IPS-NIHi7 (cell line): ENCODE results near the gene MSRB1.
"Not testable (repeated sequence)": the region's sequence is repeated elsewhere in the genome, so short reads cannot be mapped to it uniquely, and the experiment has no call there.

ENCODE experiments used
- DNase-seq: peaks from one replicate; pipeline ENCODE4 v3.0.0; 2012; ENCODE audit warnings: mixed read lengths; ENCODE audit errors: extremely low spot score

MSRB1 gene

DNA sequence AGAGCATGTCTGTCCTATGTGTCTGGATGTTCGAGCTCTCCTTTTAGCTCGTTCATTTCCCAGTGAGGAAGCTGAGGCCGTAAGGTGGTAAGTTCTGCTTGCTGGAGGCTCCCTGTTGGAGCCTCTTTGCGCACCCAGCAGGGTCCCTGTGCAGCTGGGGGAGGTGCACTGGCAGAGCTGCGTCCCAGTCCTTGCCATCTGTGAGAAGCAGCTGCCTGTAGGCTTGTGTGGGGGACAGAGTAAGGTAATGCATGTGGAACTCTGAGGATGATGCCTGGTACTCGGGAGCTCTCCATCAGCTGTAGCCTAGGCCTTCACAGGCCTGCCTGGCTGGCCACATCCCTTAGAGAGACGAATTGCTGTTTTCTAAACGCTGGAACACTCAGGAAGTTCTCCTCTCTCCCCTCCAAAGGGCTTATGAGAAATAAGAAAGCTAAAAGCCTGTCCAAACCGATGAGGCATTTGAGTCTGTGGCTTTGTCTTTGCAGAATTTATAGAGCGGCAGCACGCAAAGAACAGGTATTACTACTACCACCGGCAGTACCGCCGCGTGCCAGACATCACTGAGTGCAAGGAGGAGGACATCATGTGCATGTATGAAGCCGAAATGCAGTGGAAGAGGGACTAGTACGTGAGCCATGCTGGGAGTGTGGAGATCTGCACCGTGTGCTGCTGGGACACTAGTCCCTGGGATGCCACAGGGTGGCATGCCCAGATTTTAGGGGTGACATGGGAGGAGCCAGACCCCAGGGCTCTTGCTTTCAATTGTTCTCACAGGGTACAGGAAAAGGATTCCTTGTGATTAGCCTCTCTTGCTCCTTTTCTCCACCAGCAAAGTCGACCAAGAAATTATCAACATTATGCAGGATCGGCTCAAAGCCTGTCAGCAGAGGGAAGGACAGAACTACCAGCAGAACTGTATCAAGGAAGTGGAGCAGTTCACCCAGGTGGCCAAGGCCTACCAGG is 17.9 kb upstream of the MSRB1 start:
- DNase-seq = no peak

DNA sequence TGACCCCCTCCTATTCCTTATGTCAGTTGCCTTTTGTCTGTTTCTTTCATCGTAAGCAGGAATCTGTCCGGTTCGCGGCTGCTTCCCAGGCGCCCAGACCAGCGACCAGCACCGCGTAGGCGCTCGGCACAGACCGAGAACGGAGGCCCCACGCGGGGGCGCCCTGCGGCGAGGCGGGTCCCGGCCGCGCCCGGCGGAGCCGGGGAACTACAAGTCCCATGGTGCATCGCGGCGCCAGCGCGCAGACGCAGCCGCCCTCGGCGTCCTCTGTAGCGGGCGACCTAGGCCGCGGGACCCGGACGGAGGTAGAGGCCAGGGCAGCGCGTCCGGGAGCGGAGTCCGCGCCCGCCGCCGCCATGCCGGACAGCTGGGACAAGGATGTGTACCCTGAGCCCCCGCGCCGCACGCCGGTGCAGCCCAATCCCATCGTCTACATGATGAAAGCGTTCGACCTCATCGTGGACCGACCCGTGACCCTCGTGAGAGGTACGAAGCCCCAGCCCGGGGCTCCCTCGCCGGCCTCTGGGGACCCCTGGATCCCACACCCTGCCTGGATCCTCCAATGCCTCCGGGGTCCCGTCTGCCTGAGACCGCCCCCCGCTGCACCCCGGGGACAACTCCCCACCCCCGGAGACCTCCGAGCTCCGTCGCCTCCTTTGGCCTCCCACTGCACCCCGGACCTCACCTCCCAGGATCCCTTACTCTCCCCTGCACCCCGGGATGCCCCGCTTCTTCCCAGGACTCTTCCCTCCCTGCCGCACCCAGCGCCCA is 16.5 kb upstream of the MSRB1 start, which contains the start of gene NDUFB10:
Gene NDUFB10, plus strand, starts transcription at position 270 of the 771 bp plus-strand sequence. Its CDS starts 87 bp downstream, at position 357.
- DNase-seq = peak; percentile 85

DNA sequence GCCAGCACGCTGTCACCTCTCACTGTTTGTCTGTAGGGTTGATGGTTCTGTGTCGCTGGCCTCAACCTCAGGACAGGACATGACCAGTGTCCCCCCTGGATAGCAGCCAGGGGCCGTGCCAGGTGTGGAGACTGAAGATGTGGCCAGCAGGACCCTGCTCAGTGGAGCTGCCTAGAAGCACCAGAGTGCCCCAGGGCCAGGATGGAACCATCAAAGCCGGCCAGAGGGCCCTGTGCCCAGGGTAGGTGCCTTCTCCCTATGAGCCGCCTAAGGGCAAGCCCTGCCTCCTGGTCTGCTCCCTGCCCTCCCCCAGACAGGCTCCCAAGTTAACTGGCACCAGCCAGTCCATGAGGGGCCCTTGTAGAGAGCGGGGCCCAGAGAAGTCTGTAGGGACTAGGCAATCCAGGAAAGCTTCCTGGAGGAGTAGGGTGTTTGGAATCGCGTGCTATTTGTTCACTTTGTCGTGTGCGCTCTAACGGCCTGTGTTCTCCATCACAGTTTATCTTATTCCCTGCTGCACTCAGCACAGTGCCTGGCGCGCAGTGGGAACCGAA is 15.8 kb upstream of the MSRB1 start:
- DNase-seq = no peak

DNA sequence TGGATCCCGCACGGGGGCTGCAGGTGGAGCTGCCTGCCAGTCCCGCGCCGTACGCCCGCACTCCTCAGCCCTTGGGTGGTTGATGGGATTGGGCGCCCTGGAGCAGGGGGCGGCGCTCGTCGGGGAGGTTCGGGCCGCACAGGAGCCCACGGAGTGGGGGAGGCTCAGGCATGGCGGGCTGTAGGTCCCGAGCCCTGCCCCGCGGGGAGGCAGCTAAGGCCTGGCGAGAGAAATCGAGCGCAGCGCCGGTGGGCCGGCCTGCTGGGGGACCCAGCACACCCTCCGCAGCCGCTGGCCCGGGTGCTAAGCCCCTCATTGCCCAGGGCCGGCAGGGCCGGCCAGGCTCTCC is 15.1 kb upstream of the MSRB1 start:
- not testable (repeated sequence) for DNase-seq

DNA sequence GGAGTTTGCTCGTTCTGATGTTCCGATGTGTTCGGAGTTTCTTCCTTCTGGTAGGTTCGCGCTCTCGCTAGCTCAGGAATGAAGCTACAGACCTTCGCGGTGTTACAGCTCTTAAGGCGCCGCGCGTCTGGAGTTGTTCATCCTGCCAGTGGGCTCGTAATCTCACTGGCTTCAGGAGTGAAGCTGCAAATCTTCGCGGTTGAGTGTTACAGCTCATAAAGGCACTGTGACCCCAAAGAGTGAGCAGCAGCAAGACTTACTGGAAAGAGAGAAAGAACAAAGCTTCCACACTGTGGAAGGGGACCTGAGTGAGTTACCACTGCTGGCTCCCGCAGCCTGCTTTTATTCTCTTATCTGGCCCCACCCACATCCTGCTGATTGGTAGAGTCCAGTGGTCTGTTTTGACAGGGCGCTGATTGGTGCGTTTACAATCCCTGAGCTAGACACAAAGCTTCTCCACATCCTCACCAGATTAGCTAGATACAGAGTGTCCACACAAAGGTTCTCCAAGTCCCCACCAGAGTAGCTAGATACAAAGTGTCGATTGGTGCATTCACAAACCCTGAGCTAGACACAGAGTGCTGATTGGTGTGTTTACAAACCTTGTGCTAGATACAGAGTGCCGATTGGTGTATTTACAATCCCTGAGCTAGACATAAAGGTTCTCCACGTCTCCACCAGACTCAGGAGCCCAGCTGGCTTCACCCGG is 14.6 kb upstream of the MSRB1 start:
- not testable (repeated sequence) for DNase-seq

DNA sequence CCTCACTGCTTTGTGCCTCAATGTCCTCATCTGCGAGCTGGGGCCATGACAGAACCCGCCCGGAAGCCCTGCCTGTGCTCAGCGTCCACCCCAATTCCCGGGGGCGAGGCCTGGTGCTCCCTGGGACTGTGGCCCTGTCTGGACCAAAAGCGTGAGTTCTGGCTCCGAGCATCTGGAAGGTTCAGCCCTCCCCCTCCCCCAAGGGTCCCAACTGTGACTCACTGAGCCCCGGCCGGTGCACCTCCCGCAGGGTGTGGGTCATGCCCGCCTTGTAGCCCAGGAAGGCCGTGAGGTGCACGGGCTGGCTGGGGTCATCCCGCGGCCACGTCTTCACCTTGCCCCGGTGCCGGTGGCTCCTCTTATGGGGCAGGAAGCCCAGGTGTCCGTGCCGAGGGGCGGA is 10.7 kb upstream of the MSRB1 start:
- no peak for DNase-seq

DNA sequence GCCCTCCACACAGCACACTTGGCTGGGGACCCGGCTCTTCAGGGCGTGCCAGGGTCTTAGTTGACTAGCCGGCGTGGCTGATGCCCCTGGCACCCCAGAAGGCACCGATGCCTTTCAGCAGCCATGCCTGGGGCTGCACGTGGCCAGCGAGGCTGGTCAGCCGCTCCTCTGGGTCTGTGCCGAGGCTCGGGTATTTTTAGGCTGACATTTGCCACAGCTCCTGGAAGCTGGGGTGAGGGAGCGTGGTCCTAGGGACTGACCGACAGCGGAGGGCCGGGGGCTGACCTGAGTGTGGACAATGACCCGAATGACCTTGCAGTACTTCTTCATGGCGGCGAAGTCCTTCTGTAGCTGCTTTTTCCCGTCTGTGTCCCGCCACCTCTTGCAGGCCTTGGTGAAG is 7.6 kb upstream of the MSRB1 start:
- no peak for DNase-seq

DNA sequence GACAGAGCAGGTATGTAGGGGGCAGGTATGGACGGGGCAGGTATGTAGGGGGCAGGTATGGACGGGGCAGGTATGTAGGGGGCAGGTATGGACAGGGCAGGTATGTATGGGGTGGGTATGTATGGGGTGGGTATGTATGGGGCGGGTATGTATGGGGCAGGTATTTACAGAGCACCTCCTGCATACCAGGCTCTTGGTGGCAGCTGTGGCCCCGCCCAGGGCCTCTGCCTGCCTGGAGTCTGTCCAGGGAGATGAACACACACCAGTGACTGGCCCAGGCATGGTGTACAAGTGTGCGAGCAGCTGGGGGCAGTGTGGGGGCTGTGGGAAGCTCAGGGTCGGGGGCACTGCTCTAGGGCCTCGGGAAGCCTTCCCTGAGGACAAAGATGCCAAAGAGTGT is 7.0 kb upstream of the MSRB1 start:
- no peak for DNase-seq

DNA sequence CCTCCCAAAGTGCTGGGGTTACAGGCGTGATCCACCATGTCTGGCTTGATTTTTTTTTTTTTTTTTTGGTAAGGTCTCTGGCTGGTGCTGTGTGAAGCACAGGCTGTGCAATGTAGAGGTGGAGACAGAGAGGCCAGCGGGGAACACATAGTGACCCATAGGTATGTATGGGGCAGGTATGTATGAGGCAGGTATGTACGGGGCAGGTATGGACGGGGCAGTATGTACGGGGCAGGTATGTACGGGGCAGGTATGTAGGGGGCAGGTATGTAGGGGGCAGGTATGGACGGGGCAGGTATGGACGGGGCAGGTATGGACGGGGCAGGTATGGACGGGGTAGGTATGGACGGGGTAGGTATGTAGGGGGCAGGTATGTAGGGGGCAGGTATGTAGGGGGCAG is 6.5 kb upstream of the MSRB1 start:
- DNase-seq = no peak

DNA sequence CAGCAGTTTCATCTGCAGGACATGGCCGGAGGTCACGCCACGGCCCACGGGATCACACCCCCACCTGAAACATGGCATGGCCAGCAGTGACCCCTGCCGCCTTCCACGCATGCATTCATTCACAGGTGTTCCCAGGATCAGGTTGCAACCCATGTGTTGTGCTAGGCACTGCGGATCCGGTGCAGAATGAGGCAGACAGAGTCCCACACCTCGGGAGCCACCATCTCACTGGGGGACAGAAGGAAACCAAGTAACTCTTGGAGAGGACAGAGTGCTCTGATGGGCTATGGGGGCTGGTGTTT is 4.3 kb upstream of the MSRB1 start:
- DNase-seq = no peak

DNA sequence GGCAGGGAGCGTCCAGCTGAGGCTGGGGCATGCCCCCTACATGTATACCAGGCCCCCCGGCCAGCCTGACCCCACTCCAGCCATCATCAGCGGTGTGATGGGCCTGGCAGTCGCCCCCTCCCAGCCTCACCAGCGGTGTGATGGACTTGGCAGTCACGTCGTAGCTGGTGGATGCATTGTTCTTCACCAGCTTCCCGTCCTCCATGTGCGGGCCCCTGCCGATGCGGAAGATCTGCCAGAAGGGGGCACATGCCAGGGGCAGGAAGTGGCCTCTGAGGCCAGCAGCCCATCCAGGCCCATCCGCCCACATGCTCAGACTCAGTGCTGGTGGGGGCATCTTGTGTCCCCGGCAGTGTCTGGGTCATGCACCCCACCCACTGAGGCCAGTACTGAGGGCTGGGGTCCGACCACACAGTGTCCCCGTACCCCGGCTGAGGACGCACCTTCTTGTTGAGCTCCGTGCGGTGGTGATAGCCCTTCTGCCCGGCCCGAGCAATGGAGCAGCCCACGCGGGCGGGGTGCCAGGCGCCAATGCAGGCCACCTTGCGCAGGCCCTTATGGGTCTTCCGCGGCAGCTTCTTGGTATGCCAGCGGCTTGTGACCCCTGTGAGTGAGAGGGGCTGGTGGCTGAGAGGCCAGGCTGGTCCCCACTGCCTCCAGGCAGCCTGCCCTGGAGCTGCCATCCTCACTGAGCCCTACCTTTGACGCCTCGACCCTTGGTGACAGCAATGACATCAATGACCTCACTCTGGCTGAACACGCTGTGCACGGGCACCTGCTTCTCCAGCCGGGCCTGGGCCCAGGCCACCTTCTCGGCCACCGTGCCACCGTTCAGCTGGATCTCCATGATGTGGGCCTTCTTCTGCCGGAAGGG is 3.7 kb upstream of the MSRB1 start:
- no peak for DNase-seq

DNA sequence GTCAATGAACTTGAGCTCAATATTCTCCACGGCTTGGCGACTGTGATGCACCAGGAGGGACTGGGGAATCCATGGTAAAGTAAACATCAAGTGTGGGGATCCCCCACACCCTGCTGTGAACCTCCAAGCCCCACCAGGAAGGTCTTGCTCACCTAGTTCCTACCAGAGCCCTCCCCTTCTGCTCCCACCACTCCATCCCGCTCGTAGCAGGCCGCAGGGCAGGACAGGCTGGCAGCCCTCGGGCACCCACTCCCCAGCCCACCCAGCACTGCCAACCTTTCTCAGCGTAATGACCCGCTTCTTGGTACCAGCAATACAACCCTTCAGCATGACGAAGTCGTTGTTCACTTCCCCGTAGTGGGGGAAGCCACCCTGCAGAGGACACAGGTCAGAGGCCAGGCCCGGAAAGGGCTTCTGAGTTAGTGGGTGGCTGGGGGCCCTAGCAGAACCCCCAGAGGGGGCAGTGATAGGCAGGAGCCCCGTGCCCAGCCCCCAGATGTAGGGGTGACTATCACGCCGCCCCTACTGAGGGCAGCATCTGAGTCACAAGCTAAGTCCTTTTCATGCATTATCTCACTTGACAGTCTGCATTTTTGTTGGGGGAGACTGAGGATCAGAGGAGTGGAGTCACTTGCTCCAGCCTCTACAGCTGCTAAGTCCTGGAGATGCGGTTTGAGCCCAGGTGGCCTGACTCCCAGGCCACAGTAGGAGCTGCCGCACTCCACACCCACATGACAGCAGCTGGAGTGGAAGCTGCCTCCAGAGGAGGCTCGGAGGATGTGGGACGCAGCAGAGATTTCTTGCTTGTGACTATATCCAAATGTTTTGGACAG is 2.8 kb upstream of the MSRB1 start:
- no peak for DNase-seq

DNA sequence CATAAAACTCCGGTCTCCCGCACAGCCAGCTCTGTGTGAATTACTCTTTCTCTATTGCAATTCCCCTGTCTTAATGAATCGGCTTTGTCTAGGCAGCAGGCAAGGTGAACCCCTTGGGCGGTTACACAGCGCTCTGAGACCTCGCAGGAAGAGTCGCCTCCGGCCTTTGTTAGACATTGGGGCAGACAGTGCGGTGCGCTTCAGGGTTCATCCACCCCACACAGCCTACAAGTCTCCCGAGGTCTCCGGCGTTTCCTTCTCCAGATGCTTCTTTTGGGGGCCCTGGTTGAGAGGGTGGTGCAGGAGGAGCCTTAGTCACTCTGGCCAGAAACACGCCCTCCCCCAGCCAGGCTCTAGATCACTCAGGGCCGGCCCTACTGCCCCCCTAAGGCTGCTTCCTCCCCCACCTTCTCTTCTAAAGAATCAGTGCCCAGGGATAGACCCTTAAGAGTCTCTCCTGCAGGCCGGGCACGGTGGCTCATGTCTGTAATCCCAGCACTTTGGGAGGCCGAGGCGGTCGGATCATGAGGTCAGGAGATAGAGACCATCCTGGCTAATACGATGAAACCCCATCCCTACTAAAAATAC is 1.7 kb upstream of the MSRB1 start:
- DNase-seq = no peak

DNA sequence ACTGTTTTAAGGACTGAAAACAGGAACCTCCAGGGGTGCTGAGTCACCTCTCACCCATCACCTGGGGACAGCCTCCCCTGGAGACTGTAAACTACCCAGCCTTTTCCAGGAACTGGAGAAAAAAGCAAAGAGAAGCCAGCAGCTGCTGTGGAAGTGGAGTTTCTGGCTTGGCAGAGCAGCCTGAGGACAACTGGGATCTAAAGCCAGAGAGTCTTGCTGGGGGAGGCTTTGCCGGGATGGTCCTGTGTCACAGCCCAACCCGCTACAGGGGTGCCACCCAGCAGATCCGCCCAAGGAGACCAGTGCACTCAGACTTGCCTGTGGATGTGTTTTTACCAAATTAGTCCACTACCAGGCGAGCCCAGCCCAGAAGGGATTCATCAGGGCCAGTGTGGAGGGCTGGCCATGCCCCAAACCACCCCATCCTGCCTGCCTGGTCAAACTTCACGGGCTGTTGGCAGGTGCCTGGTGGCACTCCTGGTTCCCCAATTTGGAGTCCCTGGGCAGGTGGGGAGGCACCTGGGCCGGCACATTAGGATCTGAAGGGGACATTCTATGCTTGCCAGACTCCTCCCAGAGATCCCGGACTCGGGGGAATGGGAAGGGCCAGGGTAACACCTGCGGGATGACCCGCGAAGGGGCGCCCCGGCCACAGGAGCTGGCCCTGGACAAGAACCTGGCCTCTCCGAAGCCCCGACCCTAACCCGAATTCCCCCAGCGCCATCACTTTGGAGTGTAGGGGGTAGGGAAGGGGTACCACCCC is 771 bp downstream of the MSRB1 start:
- DNase-seq = no peak

DNA sequence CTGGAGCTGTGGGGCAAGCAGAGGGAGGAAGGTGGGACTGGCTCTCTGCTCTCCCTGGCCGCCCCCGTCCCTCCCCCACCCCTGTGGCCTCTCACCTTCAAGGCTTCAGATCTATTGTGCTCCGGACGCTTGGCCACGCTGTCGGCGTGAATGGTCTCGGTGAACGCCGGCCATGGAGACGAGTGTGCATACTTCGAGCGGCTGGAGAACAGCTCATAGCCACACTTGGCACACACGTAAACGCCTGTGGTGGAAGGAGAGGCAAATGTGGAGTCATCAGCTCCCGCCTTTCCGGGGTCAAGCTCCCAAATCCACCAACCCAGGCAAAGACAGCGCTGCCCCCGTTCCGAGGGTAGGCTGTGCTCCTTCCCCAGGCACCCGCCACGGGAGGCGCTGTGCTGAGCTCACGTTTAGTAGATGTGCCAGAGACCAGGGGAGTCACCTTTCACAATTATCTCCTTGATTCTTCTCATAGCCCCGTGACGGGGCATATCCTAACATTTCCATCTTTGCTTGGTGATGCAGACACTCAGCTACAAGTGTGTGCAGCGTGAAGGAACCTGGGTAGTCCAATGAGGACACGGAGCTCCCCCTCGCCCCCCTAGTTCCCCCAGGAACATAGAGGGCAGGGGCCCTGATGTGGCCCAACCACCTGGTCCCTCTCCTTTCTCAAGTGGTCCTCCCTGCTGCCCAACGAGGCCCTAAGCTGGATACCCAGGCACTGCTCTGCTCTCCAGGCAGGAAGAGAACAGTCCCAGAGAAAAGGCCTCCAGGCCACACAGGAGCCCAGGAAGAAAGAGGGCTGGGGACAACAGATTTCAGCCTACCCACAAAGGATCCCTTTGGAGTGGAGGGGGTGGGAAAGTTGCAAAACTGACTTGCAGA is 1.6 kb downstream of the MSRB1 start:
- no peak for DNase-seq

DNA sequence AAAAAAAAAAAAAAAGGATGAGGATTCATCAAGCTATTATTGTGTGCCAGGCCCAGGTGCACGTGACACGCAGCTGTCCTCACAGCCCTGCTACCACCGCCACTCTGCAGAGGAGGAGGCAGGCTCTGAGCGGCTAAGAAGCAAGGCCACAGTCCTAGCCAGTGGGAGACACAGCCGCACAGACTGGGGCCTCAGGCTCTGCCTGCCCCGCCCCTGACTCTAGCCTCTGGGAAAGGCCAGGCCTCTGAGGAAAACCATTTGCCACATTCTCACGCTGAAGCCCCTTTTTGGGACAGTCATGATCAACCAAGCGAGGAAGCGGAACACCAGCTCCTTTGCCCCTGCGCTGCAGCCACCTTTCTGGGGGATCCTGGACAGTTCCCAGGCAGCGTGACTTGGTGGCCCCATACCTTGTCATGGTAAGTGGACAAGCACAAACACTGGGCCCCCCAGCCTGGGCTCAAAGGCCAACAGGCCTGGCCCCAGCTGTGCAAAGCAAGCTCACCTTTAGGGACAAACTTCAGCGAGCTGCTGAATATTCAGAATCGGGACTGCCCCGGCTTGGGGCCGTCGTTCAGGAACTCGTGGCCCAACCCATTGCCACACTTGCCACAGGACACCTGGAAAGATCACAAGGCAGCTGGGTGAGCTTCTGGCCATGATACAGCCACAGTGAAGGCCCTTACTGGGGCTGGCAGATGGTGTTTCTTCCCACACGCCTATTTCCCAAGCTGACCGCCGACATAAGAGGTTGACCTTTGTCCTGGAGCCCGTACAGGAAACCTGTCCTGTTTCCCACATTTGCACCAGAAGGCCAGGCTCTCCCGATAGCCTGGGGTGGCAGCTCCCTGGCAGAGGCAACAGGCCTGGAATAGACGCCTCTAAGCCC is 2.5 kb downstream of the MSRB1 start:
- DNase-seq = no peak

DNA sequence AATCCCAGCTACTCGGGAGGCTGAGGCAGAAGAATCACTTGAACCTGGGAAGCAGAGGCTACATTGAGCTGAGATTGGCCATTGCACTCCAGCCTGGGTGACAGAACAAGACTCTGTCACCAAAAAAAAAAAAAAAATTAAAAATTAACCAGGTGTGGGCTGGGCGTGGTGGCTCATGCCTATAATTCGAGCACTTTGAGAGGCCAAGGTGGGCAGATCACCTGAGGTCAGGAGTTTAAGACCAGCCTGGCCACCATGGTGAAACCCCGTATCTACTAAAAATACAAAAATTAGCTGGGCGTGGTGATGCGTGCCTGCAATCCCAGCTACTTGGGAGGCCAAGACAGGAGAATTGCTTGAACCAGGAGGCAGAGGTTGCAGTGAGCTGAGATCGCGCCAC is 3.2 kb downstream of the MSRB1 start:
- not testable (repeated sequence) for DNase-seq
